GM11168 (cell line): ENCODE results near the gene NCKAP5.

Experiments used
- in situ Hi-C: fragments of 300-500 bp; cut with MboI; formaldehyde crosslinking; loops from one replicate; pipeline ENCODE4 v1.12.0; 2022; ENCODE audit warnings: low sequenced_read_pairs; ENCODE audit not compliant: unreplicated experiment

NCKAP5 gene

DNA sequence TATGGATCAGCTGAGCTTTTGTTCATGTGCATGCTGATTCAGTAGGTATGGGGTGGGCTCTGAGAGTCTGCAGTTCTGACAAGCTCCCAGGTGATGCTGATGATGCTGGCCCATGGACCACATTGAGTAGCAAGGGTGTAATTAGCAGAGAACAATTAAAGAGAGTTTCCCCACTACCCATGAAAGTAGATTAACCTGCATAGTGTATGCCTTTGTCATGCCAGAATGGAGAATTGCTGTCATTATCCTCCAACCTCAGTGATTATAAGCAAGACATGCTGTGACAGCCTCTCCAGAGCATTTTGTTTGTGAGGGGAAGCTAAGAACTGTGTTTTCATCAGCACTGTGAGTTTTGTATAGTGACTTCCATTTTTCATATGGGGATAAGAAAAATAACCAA, 838.7 kb downstream of the NCKAP5 start:
- in situ Hi-C loops: no loop called here

DNA sequence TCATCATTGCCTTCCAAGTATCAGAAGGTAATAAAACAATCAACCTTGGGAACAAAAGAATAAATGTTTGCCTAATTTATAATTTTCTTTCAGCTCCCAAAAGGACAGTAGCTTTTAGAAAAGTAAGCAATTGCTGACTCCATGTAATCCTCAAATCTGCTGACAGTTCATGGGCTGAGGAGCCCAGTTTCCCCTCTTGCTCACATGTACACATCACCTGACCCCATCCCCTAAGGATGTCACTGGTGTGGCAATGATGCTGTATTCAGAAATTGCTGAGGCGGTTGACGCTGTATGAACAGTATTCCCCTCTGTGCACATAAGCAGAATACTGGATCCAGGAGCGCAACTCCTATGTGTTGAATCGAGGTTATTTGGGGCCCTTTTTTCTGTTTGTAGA, 842.1 kb downstream of the NCKAP5 start:
- in situ Hi-C loops: no loop called here

GRCh38 chr2:132725748-132726147, 842.5 kb downstream of the NCKAP5 start:
- in situ Hi-C loops: no loop called here

DNA sequence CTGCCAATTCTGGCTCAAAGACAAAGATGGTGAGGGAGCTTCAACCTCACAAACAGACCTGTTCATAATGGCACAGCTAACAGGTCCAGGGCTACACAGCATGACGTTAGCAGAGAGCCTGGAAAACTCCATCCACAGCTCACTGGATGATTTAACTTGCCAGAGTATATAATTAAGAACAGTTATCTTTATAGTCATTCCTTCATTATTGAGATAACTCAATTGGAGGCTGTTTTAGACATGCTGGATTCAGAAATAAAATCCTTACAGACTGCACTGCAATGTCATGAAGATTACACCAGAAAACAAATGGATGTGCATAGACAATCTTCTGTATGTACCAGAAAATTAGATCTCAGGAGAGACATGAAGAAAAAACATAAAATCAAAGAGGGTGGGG, 843.1 kb downstream of the NCKAP5 start:
- in situ Hi-C loops: no loop called here

DNA sequence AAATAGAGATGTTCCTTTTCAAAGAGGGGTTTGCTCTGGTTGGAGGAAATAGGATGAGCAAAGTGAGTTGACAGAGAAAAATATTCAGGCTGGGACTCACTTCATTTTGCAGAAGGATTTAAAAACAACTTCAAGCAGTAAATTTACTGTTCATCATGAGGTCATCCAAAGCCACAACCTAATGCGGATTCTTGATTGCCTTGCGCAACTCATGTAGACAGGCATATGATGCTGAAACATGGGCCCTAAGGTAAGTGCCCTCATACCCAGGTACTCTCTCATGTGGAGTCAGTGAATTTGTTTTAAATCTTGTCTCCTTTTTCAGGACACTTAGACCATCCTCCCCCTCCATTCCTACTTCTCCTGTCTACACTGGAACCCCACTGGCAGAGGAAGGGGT, 846.3 kb downstream of the NCKAP5 start:
- in situ Hi-C loops: no loop called here

DNA sequence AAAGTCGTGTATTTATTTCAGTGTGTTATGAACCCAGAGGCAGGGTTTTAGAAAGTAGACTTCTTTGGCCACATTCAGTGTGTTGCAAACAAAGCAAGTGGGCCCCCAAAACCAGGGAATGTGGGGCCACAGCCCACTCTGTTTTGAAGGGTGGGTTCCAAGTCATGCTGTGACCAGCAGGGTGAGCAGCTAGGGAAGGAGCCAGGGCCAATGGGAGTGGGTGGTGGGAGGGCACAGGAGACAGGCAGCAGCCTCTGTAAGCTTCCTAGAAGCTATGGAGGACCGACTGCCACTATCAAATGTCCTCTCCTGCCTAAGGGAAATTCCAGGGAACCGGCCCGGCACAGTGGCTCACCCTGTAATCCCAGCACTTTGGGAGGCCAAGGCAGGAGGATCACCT, 847.9 kb downstream of the NCKAP5 start:
- in situ Hi-C loops: no loop called here

DNA sequence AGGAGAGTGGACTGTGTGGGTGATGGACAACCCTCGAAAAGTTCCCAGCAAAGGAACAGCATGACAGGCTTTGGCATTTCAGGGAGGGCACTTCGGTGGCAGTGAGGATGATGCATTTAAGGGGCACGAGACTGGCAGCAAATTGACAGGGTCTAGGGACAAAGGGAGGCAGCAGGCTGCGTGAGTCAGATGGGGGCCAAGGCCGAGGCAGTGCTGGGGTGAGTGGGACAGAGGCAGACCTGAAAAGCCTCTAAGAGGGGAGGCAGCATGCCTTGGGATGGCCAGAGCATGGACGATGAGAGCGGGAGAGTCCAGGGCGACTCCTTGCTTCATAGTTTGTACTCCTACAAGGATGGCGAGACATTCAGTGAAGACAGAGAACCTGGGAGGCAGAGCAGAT, 848.8 kb downstream of the NCKAP5 start:
- in situ Hi-C loops: no loop called here

DNA sequence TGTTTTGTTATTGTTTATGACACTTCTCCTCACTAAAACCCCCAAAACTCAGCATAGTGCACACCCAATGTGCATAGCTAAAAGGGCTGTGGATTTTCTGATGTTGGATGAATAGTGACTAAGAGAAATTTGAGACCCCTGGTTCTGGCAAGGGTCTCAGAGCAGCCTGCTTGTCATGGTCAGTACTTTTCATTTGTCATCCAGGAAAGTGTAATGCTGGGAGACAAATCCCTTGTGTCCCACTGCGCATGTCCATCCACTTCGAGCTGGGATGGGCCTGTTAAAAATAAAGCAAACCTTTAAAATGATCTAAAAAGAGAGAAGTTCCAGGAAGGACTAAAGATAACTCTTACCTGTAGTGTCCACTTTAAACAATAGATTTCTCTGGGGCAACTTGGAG, 851.3 kb downstream of the NCKAP5 start:
- in situ Hi-C loops: no loop called here

- in situ Hi-C loops: no loop called here
These were observed 852.6 kb downstream of the NCKAP5 start for GRCh38 chr2:132715386-132716351.

GRCh38 chr2:132703396-132703795, 864.9 kb downstream of the NCKAP5 start:
- in situ Hi-C loops: no loop called here

- in situ Hi-C loops: no loop called here
These were observed 866.5 kb downstream of the NCKAP5 start for GRCh38 chr2:132701810-132702209.

GRCh38 chr2:132699802-132700201, 868.5 kb downstream of the NCKAP5 start:
- in situ Hi-C loops: loop anchor here (25.0 kb wide), 1 partner anchor 462 kb away; no protein-coding TSS in a partner anchor

DNA sequence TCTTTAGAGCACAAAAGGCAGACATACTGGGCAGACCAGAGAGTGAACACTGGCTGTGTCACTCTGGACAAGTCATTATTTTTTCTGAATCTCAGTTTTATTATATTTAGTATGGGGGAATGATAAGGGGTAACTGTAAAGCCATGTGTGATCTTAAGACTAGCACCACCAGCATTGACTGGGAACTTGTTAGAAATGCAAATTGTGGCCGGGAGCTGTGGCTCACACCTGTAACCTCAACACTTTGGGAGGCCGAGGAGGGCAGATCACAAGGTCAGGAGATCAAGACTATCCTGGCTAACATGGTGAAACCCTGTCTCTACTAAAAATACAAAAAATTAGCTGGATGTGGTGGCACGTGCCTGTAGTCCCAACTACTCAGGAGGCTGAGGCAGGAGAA, 869.9 kb downstream of the NCKAP5 start:
- in situ Hi-C loops: loop anchor here (25.0 kb wide), 1 partner anchor 464 kb away; no protein-coding TSS in a partner anchor

GRCh38 chr2:132697556-132698205, 870.6 kb downstream of the NCKAP5 start:
- in situ Hi-C loops: loop anchor here (25.0 kb wide), 1 partner anchor 465 kb away; no protein-coding TSS in a partner anchor

DNA sequence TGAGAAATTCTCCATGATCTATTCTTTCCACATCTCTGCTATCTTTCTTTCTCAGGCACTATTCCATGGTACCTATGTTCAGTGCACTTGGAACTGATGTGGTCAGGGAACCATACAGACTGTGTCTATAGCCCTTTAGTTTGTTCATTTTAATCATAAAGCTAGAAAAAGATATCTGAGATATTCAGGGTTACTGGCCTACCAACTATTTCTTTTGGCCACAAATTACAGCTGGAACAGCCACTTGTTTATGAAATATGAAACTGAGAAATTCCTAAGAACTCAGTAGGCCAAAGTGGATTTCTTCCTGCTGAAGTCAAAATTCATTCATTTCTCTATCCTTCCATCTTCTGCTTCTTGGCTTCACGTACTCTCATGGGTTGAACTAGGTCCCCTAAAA, 875.4 kb downstream of the NCKAP5 start:
- in situ Hi-C loops: loop anchor here (25.0 kb wide), 1 partner anchor 469 kb away; no protein-coding TSS in a partner anchor

GRCh38 chr2:132691556-132691955, 876.7 kb downstream of the NCKAP5 start:
- in situ Hi-C loops: loop anchor here (25.0 kb wide), 1 partner anchor 471 kb away; no protein-coding TSS in a partner anchor

GRCh38 chr2:132690664-132691303, 877.5 kb downstream of the NCKAP5 start:
- in situ Hi-C loops: loop anchor here (25.0 kb wide), 1 partner anchor 472 kb away; no protein-coding TSS in a partner anchor

DNA sequence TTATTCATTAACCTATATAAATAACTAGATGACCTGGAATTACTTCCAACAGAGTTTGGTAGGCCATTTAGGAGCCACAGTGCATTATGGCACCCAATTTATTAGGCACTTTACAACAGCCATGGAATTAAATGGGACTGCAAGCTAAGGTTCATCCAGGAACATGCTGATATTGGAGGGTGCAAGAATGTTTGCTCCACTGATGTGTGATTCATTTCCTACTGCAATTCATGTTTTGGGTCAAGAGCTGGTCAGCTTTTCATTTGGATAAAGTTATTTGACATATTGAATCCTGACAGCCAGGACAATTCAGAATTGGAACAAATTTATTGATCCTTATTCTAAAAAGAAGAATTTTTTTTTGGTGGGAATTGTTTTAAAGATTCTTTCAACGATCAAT, 886.5 kb downstream of the NCKAP5 start:
- in situ Hi-C loops: loop anchor here (25.0 kb wide), 1 partner anchor 481 kb away; no protein-coding TSS in a partner anchor

GRCh38 chr2:132680544-132680943, 887.7 kb downstream of the NCKAP5 start:
- in situ Hi-C loops: loop anchor here (25.0 kb wide), 1 partner anchor 482 kb away; no protein-coding TSS in a partner anchor

DNA sequence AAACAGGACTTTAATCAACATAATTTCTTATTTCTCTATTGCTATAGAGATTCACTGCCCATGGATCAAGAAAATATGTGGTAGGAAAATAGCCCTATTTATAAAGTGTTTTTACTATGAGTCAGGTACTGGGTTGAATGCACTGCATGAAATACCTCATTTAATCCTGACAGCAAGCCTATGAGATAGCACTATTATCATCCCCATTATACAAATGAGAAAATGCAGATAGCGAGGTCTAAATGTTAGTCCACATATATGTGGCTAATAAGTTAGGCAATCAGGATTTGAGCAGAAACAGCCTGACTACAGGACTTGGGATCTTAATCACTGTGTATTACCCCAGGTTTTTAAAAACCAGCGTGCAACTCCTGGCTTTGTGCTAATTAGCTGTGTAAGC, 889.8 kb downstream of the NCKAP5 start:
- in situ Hi-C loops: loop anchor here (25.0 kb wide), 1 partner anchor 484 kb away; no protein-coding TSS in a partner anchor
